Measurements from ENCODE around the gene CHST13. TPM values are rescaled to one million over a fixed set of nuclear protein-coding genes. Genes with fewer than 3 reads are reported as not detected.

The CHST13 gene
- total RNA-seq (2014; rRNA removed; shearing (Covaris generic); ENCODE audit: low replicate concordance), result not detected in 2 replicates

- DNase-seq, result peak; percentile 65
- peak within 1 kb of the TSS; percentile 38 for H3K4me3 ChIP-seq
- H3K27me3 ChIP-seq, result peaks cover 8% of the 10 kb centered on the region; the same call in 1 of the 2 replicates
- no peaks in the 10 kb centered on the region for H3K36me3 ChIP-seq
- H3K9me3 ChIP-seq, result no peaks in the 10 kb centered on the region
Measured at GRCh38 chr3:126523745-126524428, at the start of gene CHST13. Gene CHST13, plus strand, starts transcription at chr3:126524155. Its CDS starts 178 bp downstream, at chr3:126524333.

DNA sequence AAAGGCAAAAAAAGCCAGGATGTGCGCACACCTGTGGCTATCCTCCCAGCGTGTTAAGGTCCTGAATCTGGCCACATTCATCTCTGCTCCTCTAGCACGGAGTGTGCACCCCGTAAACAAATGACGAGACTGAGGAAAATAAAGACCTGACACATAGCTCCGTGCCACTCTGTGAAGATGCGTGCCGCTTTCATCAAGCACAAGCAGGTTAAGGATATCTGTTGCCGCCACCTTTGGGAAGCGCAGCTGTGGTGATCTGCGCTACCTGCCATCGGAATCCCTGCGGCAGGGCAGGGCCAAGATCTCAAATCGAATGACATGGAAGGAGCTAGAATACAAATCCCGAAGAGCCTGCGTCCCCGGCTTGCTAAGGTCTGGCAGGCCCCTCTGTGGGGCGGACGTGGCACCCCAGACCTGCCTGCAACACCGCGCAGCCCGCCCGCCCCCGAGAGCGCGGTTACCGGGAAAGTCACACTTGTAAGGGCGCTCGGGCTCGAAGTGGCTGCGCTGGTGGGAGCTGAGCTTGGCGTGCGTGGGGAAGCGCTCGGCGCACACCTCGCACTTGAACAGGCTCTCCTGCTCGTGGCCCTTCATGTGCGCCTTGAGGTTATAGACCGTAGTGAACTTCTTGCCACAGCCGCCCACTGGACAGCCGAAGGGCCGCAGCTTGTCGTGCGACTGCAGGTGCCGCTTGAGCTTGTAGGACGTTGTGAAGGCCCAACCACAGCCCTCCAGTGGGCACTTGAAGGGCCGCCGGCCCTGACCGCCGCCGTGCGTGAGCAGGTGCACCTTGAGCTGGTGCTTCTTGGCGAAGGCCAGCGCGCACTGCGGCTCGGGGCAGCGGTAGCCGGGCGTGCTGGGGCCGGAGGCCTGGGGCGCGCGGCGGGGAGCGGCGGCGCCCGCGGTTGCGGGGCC lies 49.2 kb upstream of the CHST13 start:
- peak; percentile 44 for DNase-seq
- Histone ChIP-seq H3K36me3 (peaks cover 37% of the 10 kb centered on the region), H3K9me3 (no peaks in the 10 kb centered on the region), H3K4me3 (peak overlapping the region; percentile 70), H3K27me3 (no peaks in the 10 kb centered on the region)

DNA sequence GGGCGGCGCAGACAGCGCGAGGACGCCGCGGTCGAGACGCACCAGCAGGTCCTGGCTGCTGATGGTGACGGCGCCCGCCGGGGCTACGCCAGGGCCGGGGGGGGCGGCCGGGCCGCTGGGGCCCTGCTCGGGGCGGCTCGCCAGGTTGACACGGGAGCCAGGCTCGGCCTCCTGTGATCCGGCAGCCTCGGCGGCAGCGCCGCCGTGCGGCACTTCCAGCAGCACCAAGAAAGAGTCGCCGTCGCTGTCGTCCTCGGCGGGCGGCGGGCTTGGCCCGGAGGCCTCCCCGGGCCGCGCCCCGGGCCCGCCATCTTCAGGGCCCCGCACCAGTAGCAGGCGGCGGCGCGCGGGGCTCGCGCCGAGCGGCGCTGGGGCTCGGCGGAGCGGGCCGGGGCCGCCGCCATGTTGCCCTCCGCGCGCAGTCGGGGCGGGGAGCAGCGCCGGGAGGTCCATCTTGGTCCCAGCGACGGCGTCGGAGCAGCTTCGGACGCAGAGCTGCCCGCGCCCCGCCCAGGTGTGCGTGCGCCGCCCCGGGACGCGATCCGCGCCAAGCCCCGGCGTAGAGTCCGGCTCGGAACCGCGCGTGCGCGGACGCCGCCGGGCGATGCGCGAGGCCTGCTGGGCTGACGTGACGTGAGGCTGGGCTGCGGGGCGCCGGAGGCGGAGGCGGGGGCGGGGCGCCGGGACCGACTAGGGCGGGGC lies 48.4 kb upstream of the CHST13 start, which contains the start of gene ZXDC:
Gene ZXDC (minus strand): TSS at position 479 of the 702 bp plus-strand sequence. CDS start 26 bp downstream, at position 453.
- Histone ChIP-seq H3K36me3 (peaks cover 29% of the 10 kb centered on the region), H3K4me3 (peak within 1 kb of the TSS; percentile 70), H3K9me3 (no peaks in the 10 kb centered on the region), H3K27me3 (no peaks in the 10 kb centered on the region)
- peak; percentile 95 for DNase-seq

DNA sequence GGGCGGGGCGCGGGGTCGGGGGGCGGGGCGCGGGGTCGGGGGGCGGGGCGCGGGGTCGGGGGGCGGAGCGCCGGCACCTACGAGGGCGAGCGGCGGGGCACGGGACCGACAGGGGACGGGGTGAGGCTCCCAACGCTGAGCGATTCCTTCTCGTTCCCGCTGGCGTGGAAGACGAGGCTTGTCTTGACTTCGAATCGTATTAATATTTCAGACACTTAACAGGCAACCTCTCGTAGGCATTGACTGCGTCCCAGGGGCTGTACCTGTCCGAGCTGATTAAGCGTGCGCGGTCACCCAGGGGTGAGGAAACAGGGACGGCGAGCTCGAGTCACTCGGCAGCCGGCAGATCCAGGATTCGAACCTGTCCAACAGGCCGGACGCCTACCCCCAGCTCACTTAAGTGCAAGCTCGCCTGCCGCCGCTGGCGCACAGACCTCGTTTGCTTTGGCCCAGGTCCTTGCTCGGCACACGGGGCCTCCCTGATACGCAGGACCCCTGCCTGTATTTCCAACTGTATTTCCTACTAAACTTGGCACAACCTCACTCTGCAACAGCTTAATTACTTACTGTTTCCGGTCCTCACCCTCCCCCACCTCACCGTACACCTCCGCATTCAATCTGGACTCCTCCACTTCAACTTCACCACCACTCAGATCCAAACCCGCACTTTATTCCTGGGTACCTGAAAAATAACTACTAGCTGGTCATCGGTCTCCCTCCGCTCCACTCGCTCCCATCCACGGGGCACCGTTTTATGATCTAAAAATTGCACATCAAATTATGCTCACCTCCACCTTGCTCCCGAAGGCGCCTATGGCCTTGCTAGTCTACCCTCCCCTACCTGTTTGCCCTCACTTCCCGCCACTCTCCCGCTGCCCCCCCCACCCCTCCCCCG lies 47.5 kb upstream of the CHST13 start:
- Histone ChIP-seq H3K4me3 (peak overlapping the region; percentile 67), H3K9me3 (no peaks in the 10 kb centered on the region), H3K36me3 (peaks cover 20% of the 10 kb centered on the region), H3K27me3 (no peaks in the 10 kb centered on the region)
- DNase-seq, result peak; percentile 43

GRCh38 chr3:126477061-126477380 lies 46.9 kb upstream of the CHST13 start:
- Histone ChIP-seq H3K36me3 (peaks cover 14% of the 10 kb centered on the region), H3K9me3 (no peaks in the 10 kb centered on the region), H3K27me3 (no peaks in the 10 kb centered on the region), H3K4me3 (no peak overlapping the region)
- no peak for DNase-seq

DNA sequence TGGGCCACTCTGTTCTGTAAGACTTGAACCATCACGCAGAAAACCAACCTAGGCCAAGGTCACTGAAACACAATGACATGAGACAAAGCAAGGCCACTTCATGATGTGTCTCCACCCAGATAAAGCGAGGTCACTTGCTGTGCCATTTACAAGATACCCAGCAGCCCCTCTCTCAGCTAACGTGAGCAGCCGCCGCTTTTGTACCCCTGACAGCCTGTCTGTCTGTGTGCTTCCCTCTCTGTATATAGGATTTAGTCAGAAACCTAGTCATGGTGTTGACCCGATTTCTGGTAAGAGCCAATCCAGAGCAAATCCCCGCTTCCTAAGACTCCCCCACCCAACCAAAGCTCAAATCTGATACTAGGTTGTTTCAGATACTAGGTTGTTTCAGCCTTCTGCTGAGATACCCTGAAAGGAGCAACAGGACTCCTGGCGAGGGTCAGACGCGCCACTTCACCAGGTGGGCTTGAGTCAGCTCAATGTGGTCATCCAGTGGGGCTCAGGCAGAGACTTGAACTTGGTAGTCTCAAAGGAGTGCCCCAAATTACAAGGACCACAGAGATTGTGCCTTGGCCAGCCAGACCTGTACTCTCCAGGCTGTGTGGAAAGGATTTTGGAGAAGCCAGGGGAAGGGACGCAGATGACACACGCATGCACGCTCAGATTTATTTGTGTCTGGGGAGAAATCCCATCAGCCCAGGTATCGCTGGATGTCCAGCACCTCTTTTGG lies 45.2 kb upstream of the CHST13 start:
- Histone ChIP-seq H3K9me3 (no peaks in the 10 kb centered on the region), H3K27me3 (no peaks in the 10 kb centered on the region), H3K4me3 (no peak overlapping the region), H3K36me3 (peaks cover under 1% of the 10 kb centered on the region)
- DNase-seq, result no peak

- Histone ChIP-seq H3K27me3 (no peaks in the 10 kb centered on the region), H3K36me3 (no peaks in the 10 kb centered on the region), H3K4me3 (no peak overlapping the region), H3K9me3 (no peaks in the 10 kb centered on the region)
- DNase-seq, result no peak
Measured at GRCh38 chr3:126479642-126480041, 44.3 kb upstream of the CHST13 start.

- no peak overlapping the region for H3K4me3 ChIP-seq
- H3K27me3 ChIP-seq, result no peaks in the 10 kb centered on the region
- DNase-seq, result no peak
- no peaks in the 10 kb centered on the region for H3K36me3 ChIP-seq
- H3K9me3 ChIP-seq, result no peaks in the 10 kb centered on the region
Measured at GRCh38 chr3:126480206-126480605, 43.7 kb upstream of the CHST13 start.

DNA sequence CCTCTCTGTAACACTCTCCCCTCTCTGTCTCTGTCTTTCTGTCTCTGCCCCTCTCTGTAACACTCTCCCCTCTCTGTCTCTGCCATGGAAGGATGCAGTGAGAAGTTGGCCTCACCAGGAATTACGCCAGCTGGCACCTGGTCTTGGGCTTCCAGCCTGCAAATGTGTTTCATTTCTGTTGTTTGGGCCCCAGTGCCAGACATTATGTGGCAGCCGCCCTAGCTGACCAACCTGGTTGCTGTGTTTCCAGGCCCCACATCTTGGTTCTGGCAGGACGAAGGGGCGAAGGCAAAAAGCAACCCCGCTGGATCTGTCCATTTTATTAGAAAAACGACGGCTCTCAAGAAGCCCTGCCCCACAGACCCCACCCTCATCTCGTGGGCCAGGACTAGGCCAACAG lies 43.1 kb upstream of the CHST13 start:
- H3K4me3 ChIP-seq, result no peak overlapping the region
- H3K36me3 ChIP-seq, result no peaks in the 10 kb centered on the region
- no peaks in the 10 kb centered on the region for H3K27me3 ChIP-seq
- H3K9me3 ChIP-seq, result no peaks in the 10 kb centered on the region
- DNase-seq, result peak; percentile 87

- no peak overlapping the region for H3K4me3 ChIP-seq
- DNase-seq, result peak; percentile 81
- no peaks in the 10 kb centered on the region for H3K9me3 ChIP-seq
- no peaks in the 10 kb centered on the region for H3K36me3 ChIP-seq
- H3K27me3 ChIP-seq, result no peaks in the 10 kb centered on the region
Measured at GRCh38 chr3:126481808-126482502, 42.0 kb upstream of the CHST13 start.

DNA sequence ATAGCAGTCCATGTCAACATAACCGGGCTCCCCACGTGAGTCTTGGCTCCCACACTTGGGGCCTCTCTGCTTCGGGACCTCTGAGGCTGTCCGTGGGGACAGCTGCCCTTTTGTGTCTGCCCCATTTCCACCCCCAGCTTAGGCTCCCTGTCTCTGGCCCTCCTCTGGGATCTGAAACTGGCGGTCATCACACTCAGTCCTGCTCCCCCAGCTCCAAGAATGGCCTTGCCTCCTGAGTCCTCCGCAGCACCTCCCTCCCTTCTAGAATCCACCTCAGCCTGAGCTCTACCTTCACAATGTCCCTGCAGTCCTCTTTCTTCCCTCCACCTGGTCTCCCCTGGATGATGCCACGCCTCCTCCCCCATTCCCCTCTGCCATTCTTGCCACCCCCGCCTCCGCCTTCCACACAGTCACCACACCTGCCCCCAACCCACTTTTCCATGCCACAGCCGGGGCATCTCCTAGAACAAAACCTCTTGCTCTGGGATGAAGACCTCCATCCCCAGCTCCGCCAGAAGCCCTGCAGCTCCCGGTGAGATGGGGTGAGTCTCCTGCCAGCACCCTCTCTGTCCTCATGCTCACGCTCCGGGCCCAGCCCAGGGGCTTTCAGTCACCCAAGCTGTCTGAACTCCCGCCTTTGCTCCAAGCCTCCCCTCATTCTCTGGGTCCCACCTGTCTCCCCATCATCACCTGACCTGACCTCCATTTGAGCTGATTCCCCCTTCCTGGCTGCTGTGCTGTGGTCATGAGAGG lies 41.3 kb upstream of the CHST13 start:
- no peaks in the 10 kb centered on the region for H3K27me3 ChIP-seq
- no peaks in the 10 kb centered on the region for H3K9me3 ChIP-seq
- no peak overlapping the region for H3K4me3 ChIP-seq
- no peaks in the 10 kb centered on the region for H3K36me3 ChIP-seq
- no peak for DNase-seq

GRCh38 chr3:126483321-126483761 lies 40.6 kb upstream of the CHST13 start:
- H3K27me3 ChIP-seq, result no peaks in the 10 kb centered on the region
- DNase-seq, result no peak
- no peaks in the 10 kb centered on the region for H3K9me3 ChIP-seq
- H3K36me3 ChIP-seq, result no peaks in the 10 kb centered on the region
- no peak overlapping the region for H3K4me3 ChIP-seq

DNA sequence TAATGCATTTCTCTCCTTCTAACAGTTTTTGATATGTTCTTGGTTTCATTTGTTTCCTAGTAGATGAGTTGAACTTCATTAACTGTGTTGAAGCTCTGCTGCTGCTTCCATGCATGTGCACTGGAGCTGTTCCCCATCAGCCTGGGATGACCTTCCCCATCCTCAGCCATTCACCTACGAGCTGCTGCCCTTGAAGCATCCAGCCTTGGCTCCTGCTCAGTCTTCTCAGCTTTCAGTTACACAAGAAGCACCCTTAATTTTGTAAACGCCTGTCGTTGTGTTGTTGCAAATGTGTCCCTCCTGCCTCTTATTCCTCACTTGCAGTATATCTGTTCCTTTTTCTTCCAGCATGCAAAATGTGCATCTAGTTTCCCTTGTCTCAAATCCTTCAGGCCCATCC lies 39.8 kb upstream of the CHST13 start:
- no peak for DNase-seq
- Histone ChIP-seq H3K9me3 (no peaks in the 10 kb centered on the region), H3K4me3 (no peak overlapping the region), H3K27me3 (no peaks in the 10 kb centered on the region), H3K36me3 (no peaks in the 10 kb centered on the region)

GRCh38 chr3:126484662-126485061 lies 39.3 kb upstream of the CHST13 start:
- H3K27me3 ChIP-seq, result no peaks in the 10 kb centered on the region
- no peak overlapping the region for H3K4me3 ChIP-seq
- no peaks in the 10 kb centered on the region for H3K36me3 ChIP-seq
- DNase-seq, result no peak
- H3K9me3 ChIP-seq, result no peaks in the 10 kb centered on the region
